GM19397 (cell line): Measurements from ENCODE around the gene WDR59.
A peak's percentile ranks its signal among the peaks of the same experiment; 100 is the strongest.

ENCODE experiments used
- ATAC-seq: cut with Tn5 transposase; IDR thresholded peaks from one replicate; pipeline ENCODE4 v1.9.1; 2021; ENCODE audit warnings: mild to moderate bottlenecking, moderate library complexity; ENCODE audit not compliant: unreplicated experiment

WDR59 gene

DNA sequence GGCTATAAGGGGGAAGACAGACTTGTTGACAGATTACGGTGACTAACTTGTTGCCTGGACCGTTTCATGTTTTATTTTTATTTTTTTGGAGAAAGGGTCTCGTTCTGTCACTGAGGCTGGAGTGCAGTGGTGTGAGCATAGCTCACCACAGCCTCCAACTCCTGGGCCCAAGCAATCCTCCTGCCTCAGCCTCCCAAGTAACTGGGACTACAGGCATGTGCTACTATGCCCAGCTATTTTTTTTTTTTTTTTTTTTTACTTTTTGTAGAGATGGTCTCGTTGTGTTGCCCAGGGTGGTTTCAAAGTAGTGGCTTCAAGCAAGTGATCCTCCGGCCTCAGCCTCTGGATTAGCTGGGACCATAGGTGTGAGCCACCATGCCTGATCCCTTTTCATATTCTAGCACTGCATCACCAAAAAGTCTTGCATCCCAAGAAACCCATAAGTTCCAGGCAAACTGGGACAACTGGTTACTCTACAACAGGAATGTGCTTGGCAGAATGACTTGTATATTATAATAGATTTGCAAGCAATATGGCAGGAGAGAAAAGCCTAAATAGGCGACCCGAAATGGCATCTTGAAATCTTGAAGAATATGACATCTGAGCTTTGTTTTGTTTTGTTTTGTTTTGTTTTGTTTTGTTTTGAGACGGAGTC lies 2.2 kb upstream of the WDR59 start:
- no peak for ATAC-seq

DNA sequence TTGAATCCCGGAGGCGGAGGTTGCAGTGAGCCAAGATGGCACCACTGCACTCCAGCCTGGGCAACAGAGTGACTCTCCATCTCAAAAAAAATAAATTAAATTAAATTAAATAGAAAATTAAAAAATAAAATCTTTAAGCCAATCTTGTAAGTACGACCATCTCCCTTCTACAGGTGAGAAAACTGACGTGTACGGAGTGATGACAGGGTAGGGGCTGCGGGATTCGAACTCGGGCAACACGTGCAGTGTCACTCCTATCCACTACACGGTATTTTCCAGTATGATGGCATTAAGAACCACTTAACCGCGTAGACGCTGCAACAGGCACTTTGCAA lies 762 bp downstream of the WDR59 start:
- no peak for ATAC-seq

DNA sequence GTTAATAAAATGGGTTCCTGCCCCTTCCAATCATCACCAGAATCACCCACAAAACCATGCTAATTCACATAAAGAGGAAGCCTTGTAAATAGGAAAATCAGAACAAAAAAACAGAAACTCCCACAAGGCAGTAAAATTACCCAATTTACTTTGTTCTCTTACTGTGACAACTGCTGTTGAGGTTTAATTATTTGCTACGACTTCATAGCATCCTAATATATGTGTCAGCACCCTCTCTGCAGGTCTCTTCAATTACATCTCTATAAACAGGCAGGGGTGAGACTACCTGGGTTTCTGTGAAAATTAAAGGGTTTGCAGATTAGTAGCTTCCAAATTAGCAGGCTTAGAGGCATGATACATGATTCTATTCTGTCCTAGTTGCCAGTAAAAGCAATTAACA lies 2.7 kb downstream of the WDR59 start:
- no peak for ATAC-seq

DNA sequence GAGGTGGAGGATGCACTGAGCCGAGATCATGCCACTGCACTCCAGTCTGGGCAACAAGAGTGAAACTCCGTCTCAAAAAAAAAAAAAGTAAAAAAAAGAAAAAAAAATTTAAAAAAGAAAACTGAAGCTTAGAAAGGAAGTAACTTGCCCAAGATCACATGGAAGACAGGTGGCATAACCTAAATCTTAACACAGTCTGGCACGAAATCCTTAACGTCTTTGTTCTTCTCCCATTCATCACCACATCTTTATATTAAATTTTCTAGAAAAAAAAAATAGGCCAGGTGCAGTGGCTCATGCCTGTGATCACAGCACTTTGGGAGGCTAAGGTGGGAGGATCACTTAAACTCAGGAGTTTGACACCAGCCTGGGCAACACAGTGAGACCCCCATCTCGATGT lies 9.3 kb downstream of the WDR59 start:
- ATAC-seq: no peak

DNA sequence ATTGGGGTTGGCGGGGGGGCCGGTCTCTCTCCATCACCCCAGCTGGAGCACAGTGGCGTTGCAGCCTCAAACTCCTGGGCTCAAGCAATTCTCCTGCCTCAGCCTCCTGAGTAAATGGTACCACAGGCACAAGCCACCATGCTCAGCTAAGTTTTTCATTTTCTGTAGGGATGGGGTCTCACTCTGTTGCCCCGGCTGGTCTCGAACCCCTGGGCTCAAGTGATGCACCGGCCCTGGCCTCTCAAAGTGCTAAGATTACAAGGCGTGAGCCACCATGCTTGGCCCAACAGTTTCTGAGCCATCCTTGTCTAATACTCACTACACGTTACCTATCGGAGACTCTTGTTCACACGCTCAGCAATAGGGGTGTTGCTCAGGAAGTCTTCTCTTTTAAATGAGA lies 11.6 kb downstream of the WDR59 start:
- no peak for ATAC-seq

DNA sequence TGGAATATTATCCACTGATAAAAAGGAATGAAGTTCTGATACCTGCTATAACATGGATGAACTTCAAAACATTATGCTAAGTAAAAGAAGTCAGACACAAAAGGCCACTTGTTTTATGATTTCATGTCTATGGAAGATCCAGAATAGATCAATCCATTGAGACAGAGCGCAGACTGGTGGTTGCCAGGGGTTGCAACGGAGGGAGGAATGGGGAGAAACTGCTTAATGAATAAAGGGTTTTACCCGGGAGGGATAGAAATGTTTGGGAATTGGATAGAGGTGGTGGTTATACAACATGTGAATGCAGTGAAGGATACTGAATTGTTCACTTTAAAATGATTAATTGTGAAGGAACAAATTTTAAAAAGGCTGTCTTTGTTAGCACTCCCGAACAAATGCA lies 30.2 kb downstream of the WDR59 start:
- ATAC-seq: no peak

DNA sequence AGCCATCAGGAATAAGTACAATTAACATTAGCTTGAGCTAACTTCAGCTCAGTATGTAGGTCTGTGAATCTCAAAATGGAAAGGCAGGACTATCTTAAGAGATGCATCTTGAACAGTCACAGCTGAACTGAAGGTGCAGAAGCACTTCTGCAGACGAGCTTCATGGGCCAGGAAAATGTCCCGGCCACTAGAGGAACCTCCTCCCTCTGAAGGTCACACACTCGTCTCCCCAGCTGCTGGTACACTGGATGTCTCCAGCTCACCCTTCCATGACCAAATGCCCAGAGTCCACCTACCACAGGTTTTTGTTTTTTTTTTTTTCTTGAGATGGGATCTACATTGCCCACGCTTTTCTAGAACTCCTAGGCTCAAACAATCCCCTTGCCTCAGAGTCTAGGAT lies 33.2 kb downstream of the WDR59 start:
- no peak for ATAC-seq

DNA sequence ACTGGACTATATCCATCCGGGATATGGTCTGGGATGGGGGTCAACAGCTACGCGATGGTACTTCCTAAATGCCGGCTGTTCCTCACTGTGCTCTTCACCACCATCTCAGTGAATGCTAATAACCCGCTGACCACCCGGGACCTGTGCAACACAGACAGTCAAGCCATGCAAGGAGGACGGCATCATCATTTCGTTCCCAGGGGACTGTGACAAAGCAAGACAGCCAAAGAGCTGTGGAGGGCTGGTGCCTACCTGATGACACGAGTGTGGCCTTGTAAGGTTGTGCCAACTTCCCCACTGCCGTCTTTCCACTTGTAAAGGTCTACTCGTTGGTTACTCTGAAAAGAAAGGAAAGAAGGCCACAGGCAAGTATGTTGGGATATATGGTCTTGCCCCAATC lies 33.7 kb downstream of the WDR59 start:
- ATAC-seq: no peak

DNA sequence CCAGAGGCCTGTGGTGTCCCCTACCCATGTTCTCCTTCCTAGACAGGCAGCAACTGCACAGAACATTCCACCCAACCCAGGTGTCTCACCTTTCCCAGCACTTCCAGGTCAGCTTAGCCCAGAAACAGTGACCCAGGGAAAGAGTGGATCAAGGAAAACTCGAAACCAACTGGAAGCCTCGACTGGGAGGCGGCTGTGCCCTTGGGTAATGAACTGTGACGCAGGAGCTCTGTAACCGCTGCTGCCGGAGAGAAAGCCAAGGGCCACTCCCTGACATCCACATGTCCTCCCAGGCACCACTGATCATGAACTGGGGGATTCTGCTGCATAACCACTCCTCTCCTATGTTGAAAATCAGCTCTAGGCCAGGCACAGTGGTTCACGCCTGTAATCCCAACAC lies 34.4 kb downstream of the WDR59 start:
- no peak for ATAC-seq

DNA sequence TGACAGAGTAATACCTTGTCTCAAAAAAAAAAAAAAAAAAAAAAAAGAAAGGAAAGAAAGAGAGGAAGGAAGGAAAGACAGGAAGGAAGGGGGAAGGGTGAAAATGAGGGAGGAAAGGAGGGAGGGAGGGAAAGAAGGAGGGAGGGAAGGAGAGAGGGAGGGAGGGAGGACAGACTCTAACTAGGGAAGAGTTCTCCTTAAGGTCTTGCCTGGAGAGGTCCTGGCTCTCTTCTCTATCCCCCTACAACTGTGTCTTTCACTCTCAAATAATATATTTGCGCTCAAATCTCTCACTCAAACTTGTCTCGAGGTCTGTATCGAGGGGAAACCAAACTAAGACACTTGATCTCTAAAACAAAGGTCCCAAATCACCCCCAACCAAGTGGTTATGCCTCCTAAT lies 35.6 kb downstream of the WDR59 start:
- no peak for ATAC-seq

DNA sequence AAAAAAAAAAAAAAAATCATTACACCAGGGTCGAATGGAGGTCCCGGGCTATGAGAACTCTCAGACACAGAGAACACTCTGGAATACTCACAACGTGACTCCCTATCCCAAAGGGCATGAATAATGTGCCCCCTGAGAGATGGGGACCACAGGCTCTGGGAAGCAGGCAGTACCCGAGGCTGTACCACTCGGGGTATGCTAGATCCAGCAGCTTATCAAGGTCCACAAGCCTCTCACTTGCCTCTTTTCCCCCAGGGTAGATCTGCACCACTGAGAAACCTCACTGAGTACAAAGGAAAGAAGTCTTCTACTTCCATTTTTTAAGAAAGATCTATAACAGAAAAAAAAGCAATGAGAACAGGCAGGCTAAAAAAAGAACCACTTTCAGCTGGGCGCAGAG lies 40.5 kb downstream of the WDR59 start:
- no peak for ATAC-seq

DNA sequence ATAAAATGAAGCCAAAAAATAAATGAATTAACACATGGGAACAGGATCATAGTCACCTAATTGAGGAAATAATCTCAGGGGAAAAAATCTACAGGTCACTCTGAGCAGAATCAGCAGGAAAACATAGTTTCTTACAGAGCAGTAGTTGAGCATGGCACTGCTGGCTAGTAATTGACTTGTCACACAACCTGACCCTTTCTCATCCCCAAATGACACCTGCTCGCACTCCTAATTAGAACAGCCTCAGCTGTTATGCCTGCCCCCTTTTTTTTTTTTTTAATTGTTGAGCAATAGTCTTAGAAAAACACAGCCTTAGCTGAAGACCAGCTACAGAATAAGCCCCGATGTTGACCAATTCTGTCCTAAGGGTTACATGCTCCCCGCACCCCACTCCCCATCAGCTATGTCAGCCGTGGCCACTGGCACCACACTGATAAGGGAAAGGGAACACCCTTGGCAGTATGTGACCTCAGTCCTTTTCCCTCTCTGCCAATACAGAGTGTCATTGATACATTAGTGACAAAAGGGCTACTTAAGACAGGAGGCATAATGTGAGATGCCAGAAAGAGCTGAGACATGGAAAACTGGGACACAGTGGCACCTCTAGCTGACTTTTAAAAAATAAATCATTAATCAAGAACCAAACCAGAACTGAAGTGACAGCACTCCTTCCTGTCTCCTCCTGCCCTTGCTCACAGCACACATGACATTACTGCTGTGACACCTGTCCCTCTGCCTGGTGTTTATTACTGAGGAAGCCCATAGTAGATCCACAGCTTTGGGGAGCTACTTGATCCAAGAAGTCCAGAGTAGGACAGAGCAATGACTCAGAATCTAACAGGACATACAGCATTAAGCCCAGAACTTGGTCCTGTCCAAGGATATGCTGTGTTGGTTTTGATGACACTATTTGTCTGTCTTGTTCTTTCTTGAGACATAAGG lies 41.7 kb downstream of the WDR59 start:
- ATAC-seq: no peak

DNA sequence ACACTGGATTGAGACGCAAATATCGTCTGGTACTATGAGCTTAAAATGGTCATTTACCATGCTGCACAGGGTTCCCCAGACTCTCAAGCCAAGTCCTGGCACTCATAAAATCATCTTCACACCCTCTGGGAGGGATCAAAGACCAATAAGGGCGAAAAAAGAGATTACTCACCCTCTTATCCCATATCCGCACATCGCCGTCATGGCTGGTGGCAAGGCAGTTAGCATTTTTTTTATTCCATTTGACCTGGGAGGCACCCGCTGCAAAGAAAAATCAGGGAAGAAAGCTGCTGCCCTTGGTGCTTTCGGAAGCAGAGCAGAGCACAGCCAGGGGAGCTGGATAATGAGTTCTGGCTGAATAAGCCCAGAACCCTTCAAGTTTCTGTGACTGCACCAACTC lies 42.4 kb downstream of the WDR59 start:
- no peak for ATAC-seq

DNA sequence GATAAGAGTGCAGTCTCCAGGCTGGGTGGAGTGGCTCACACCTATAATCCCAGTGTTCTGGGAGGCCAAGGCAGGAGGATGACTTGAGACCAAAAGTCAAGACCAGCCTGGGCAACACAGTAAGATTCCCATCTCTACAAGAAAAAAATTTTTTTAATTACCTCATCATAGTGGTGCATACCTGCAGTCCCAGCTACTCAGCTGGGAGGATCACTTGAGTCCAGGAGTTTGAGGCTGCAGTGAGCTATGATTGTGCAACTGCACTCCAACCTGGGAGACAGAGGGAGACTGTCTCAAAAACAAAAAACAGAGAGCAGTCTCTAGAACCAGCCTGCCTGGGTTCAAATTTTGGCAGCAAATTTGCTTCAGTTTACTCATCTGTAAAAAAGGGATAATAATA lies 45.2 kb downstream of the WDR59 start:
- ATAC-seq: no peak

DNA sequence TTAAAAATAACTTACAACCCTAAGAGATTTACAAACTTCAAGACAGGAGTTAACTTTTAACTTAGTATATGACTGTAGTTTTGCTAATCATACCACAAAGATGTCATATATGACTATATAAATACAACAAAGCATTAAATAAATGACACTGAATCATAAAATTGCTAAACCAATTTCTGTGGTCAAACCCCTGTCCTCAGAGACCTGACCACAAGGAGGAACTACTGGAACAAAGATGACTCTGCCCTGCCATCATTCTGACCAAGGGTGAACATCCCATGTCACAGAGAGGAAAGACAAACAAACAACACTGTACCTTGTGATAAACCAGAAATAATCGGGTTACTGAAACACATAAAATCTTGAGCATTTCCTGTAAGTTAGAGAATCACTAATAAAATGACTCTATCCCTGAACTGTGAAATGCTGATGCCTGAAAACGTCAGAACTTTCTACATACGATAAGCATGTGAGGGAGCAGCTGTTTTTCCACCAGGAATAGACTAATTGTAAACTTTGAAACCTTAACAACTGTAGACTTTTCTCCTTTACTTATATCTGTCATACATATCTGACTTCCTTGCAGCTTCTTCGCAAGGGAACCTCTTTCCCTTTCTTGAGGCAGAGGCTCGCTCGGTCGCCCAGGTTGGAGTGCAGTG lies 47.9 kb downstream of the WDR59 start:
- ATAC-seq: peak; percentile 78

DNA sequence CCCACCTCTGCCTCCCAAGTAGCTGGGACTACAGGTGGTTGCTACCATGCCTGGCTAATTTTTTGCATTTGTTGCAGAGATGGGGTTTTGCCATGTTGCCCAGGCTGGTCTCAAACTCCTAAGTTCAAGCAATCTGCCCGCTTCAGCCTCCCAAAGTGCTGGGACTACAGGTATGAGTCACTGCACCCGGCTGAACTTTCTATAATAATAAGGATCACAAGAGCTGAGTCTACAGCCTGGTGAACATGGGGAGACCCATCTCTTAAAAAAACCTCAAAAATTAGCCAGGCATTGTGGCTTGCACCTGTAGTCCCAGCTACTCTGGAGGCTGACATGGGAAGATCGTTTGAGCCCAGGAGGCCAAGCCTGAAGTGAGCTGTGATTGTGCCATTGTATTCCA lies 53.5 kb downstream of the WDR59 start:
- no peak for ATAC-seq

DNA sequence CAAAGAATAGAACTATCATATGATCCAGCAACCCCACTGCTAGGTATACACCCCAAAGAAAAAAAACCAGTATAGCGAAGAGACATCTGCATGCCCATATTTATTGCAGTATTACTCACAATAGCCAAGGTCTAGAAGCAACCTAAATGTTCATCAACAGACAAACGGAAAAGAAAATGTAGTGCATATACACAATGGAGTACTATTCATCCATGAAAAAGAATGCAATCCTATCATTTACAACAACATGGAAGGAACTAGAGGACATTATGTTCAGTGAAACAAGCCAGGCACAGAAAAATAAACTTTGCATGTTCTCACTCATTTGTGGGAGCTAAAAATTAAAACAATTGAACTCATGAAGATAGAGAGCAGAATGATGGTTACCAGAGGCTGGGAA lies 55.3 kb downstream of the WDR59 start:
- no peak for ATAC-seq

DNA sequence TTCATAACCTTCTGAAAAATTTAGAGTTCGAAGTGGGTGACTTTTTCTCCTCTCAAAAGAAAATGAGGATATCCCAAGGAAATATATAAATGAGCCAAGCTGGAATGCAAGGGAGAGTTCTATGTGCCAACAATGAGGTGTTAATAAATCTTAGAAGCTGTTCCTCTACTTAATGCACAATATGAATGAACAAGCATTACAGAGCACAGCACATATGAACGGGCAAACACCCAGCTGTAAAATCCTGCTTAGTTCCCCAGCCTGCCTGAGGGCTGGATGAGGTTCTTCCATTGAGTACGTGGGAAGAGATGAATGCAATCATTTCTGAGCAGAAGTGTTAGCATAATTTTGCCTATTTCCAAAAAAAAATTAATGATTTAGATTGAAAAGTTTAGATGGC lies 58.1 kb downstream of the WDR59 start:
- no peak for ATAC-seq

DNA sequence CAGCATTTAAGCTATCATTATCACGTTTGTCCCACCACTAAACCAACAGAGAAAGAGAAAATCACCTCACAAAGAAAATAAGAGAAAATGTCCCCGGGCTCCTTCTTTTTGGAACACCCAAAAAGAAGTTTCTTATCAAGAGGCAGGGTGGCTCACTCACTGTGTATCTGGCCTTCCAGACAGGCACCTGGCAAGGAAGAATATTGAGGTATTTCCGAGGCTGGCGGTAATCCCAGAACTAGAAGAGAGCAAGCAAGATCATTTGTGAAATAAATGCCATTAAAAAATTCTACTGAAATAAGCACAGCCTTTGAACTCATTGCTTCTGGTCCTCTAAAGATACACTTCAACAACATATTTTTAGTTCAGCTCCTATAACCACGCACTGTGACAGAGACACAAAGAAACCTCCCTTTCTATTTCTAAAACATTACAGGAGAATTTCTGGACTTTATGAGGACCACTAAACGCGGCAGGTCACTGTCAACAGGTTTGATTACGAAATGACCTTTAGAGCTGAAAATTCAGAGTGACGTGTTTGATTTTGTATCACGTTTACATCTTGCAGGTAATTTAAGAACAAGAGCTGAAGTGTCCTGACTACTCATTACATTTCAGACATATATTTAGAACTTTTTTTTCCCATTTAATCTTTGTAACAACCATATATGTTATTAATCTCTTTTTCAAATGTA lies 61.0 kb downstream of the WDR59 start:
- no peak for ATAC-seq

DNA sequence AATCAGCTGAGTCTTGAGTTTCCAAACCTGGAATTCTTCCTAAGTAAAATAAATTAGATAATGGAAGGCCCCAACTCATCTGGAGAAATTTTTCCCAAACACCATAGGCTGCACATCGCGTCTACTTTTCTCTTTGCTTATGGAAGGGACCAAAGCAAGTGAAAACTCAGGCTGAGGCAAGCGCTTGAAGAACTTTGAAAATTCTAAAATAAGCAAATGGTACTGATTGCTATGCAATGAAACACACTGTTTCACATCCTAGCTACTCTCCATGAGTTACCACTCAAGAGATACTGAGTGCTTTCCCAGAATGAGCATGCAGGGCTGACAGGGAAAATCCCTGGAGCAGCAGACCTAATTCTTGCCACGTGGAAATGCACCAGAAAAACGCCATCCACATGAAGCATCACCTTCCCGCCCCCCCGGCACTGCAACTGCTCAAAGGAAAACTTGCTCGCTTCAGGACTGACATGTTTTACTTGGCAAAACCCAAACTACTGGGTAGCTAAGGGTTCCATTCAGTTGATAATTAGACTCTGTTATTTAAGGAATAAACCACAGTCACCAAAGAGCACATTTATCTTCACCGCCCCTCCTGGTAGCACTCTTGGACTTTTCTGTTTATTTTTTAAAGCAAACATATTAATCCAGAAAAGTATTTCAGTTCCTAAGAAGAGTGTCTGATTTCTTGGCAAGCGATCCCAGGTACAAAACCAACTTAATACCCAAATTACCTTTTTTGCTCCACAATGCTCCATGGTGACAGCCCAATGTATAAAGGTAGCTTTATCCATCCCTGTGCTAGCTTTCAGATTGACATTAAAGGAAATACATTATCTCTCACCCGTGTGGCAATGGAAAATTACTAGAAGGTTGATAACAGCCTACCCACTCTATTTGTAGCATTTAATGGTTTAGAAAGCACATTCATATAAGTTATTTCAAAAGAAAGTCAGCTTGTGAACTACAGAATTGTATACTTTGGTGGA lies 62.5 kb downstream of the WDR59 start:
- ATAC-seq: no peak
